Gastrocnemius medialis (tissue), 4 donors: ENCODE data around the gene ADPRHL1. TPM values are rescaled to one million over a fixed set of nuclear protein-coding genes. Genes with fewer than 3 reads are reported as not detected.
"Not testable (repeated sequence)": the region's sequence is repeated elsewhere in the genome, so short reads cannot be mapped to it uniquely, and the experiment has no call there.

Experiments
- ATAC-seq, 2 donors: fragments of 150-250 bp; one replicate each; pipeline ENCODE4 v1.9.1; 2016
- DNase-seq, 2 donors: peaks; one replicate each; pipeline ENCODE4 v3.0.0-alpha.2; 2019
- H3K27ac ChIP-seq, 4 donors: fragments of 200-600 bp; sonication (generic); 1 replicate in 1 of 4; 2 replicates in 3 of 4; pipeline ENCODE4 v1.5.1; 2016 to 2018; ENCODE audit warnings: mild to moderate bottlenecking in 2 of 4, moderate library complexity in 1 of 4
- H3K27me3 ChIP-seq, 3 donors: fragments of 200-600 bp; sonication (generic) in 2 of 3; 1 replicate in 1 of 3; 2 replicates in 2 of 3; pipeline versions ENCODE4 v1.5.1 to v1.6.0; 2016 to 2019; ENCODE audit warnings: mild to moderate bottlenecking in 1 of 3, moderate library complexity in 1 of 3
- H3K36me3 ChIP-seq, 2 donors: fragments of 200-600 bp; sonication (generic) in 1 of 2; one replicate each; pipeline ENCODE4 v1.5.1; 2017 to 2018
- H3K4me1 ChIP-seq, 2 donors: fragments of 200-600 bp; sonication (generic) in 1 of 2; one replicate each; pipeline ENCODE4 v1.5.1; 2016 to 2017; ENCODE audit warnings: mild to moderate bottlenecking in 2 of 2
- H3K4me3 ChIP-seq, 4 donors: fragments of 200-600 bp; sonication (generic) in 3 of 4; 1 replicate in 1 of 4; 2 replicates in 3 of 4; pipeline ENCODE4 v1.5.1; 2016 to 2019; ENCODE audit warnings: mild to moderate bottlenecking in 2 of 4
- H3K9me3 ChIP-seq, 3 donors: fragments of 200-600 bp; sonication (generic) in 2 of 3; 1 replicate in 1 of 3; 2 replicates in 2 of 3; pipeline ENCODE4 v1.5.1; 2016 to 2019
- POLR2A ChIP-seq, 2 donors: fragments of 450-650 bp; IDR thresholded peaks; one replicate each; pipeline ENCODE4 v1.6.1; 2017; ENCODE audit warnings: antibody characterized with exemption in 2 of 2, mild to moderate bottlenecking in 2 of 2, moderate library complexity in 2 of 2
- in situ Hi-C, 4 donors: fragments of 200-750 bp; cut with MboI; loops; one replicate each; pipeline versions ENCODE4 v1.15.0 to v1.8.0; 2017; ENCODE audit warnings: low sequenced_read_pairs in 4 of 4
- intact Hi-C: fragments of 100-400 bp; cut with DNase I; formaldehyde crosslinking; loops from one replicate; pipeline ENCODE4 v1.15.1; 2023; ENCODE audit warnings: low total_unique reads
- total RNA-seq, 4 donors: library from RNA; depleted of rRNA; stranded (reverse); fragments of >200 nt; gene quantifications; one replicate each; pipeline versions ENCODE4 v1.1.0 to v1.2.3, GENCODE V29; 2016
- TF ChIP-seq, protein P1 (sequence below), 5 experiments: fragments of 450-650 bp in 3 of 5; fragments of 200-600 bp in 2 of 5; sonication (generic) in 2 of 5; IDR thresholded peaks in 4 of 5; conservative IDR thresholded peaks in 1 of 5; 1 replicate in 4 of 5; 2 replicates in 1 of 5; pipeline ENCODE4 v1.5.1; 2016 to 2019; ENCODE audit warnings: antibody characterized with exemption in 5 of 5, mild to moderate bottlenecking in 3 of 5, moderate library complexity in 3 of 5

ADPRHL1 gene
- total RNA-seq, 4 donors from 2014 or later = 224 to 354 (median 295) TPM

DNA sequence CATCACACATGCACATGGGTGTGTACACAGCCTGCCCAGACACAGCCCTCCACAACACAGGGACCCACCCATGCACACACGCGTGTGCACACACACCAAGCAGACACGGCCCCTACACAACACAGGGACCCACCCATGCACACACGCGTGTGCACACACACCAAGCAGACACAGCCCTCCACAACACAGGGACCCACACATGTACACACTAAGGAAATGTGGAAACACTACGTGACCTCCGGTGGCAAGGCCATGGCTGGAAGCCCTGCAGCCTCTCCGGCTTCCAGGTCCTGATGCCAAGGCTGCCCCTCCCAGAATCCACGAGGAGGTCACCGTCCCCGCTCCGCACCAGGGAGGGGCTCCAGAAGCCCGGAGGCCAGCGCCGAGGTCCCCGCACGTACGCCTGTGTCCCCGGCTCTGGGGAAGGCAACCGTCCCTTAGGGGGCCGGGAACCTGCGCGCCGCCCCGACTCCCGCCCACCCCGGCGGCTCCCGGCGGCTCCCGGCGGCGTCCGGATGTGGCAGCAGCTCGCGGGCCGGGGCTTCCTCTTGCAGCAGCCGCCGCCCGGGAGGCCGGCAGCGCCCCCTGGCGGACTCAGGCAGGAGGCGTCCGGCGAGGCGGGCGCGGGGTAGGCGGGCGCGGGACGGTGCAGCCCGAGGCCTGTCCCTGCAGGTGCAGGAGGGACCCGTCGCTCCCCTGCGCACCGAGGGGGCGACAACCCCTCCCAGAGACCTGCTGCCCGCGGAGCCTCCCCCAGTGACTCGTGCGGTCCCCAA lies 59.5 kb downstream of the ADPRHL1 start:
- no peaks in the 10 kb centered on the region for H3K36me3 ChIP-seq
- TF ChIP-seq, protein P1, sequence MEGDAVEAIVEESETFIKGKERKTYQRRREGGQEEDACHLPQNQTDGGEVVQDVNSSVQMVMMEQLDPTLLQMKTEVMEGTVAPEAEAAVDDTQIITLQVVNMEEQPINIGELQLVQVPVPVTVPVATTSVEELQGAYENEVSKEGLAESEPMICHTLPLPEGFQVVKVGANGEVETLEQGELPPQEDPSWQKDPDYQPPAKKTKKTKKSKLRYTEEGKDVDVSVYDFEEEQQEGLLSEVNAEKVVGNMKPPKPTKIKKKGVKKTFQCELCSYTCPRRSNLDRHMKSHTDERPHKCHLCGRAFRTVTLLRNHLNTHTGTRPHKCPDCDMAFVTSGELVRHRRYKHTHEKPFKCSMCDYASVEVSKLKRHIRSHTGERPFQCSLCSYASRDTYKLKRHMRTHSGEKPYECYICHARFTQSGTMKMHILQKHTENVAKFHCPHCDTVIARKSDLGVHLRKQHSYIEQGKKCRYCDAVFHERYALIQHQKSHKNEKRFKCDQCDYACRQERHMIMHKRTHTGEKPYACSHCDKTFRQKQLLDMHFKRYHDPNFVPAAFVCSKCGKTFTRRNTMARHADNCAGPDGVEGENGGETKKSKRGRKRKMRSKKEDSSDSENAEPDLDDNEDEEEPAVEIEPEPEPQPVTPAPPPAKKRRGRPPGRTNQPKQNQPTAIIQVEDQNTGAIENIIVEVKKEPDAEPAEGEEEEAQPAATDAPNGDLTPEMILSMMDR (IDR thresholded peaks at IDR 0.05 in 4 of 5, conservative IDR thresholded peaks at IDR 0.05 in 1 of 5) = peak; percentile 67 to 99 (median 97)
- TF ChIP-seq POLR2A (IDR thresholded peaks at IDR 0.05) = peak in 1 of 2 donors; percentile 22
- in situ Hi-C loops (loop anchor here (10.0 to 25.0 kb wide), 4 partner anchors 106 to 456 kb away; partner anchors contain the start of gene LAMP1 (in 2 of the 4)), intact Hi-C loops (loop anchor here (2.0 to 10.0 kb wide), 5 partner anchors 61 to 451 kb away; partner anchors contain the start of genes ADPRHL1 and LAMP1)
- peak overlapping the region; percentile 41 to 66 (median 58) for H3K27ac ChIP-seq
- peak in 1 of 2 donors; percentile 75 for DNase-seq
- H3K27me3 ChIP-seq = no peaks in the 10 kb centered on the region
- peak; percentile 60 to 82 for ATAC-seq
- H3K9me3 ChIP-seq = no peaks in the 10 kb centered on the region
- peak overlapping the region; percentile 61 to 71 (median 66) for H3K4me3 ChIP-seq
- H3K4me1 ChIP-seq = peaks cover 0 to 13% of the 10 kb centered on the region in 2 donors

DNA sequence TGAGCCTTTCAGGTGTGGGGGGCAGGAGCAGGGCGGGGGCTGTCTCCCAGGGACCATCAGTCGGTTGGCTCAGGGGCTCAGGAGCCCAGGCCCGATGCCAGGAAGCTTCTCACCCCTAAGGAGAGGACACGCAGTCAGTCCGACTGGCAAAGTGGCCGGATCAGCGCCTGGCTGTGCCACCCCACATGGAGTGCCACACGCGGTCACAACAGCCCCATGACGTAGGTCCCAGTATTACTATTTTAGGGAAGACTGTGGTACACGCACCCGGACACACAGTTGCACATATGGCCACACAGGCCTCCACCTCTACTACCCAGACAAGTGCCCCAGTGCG lies 60.1 kb downstream of the ADPRHL1 start:
- DNase-seq (no peak), ATAC-seq (peak in 1 of 2 donors; percentile 8)
- intact Hi-C loops (loop anchor here (2.0 to 10.0 kb wide), 4 partner anchors 62 to 118 kb away; partner anchors contain the start of genes ADPRHL1 and LAMP1), in situ Hi-C loops (loop anchor here (10.0 to 25.0 kb wide), 4 partner anchors 106 to 456 kb away; partner anchors contain the start of gene LAMP1 (in 2 of the 4))
- no peaks in the 10 kb centered on the region for H3K36me3 ChIP-seq
- TF ChIP-seq, protein P1 (IDR thresholded peaks at IDR 0.05 in 4 of 5, conservative IDR thresholded peaks at IDR 0.05 in 1 of 5) = no peak
- TF ChIP-seq POLR2A (IDR thresholded peaks at IDR 0.05) = no peak
- H3K4me3 ChIP-seq = peak overlapping the region in 3 of 4 donors; percentile 61 to 67 (median 66)
- no peaks in the 10 kb centered on the region for H3K9me3 ChIP-seq
- peak overlapping the region in 1 of 4 donors; percentile 63 for H3K27ac ChIP-seq
- H3K4me1 ChIP-seq = peaks cover 0 to 8% of the 10 kb centered on the region in 2 donors
- no peaks in the 10 kb centered on the region for H3K27me3 ChIP-seq

DNA sequence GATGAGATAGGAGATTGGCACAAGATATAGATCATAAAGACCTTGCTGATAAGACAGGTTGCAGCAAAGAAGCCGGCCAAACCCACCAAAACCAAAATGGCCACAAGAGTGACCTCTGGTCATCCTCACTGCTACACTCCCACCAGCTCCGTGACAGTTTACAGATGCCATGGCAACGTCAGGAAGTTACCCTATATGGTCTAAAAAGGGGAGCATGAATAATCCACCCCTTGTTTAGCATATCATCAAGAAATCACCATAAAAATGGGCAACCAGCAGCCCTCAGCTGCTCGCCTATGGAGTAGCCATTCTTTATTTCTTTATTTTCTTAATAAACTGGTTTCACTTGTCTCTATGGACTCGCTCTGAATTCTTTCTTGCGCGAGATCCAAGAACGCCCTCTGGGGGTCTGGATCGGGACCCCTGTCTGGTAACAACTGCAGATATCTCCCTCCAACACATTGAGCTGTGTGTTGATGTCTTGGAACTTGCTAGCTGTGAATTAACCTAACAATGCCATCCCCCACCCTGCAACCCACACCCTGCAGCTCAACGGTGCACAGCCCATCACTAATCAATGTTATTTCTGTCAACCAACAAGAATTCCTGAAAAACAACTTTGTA lies 62.3 kb downstream of the ADPRHL1 start:
- TF ChIP-seq POLR2A (IDR thresholded peaks at IDR 0.05) = no peak
- TF ChIP-seq, protein P1 (IDR thresholded peaks at IDR 0.05 in 4 of 5, conservative IDR thresholded peaks at IDR 0.05 in 1 of 5) = no peak
- Histone ChIP-seq H3K36me3 (no peaks in the 10 kb centered on the region), H3K27ac (no peak overlapping the region), H3K9me3 (no peaks in the 10 kb centered on the region), H3K4me3 (no peak overlapping the region), H3K4me1 (peaks cover 0 to 7% of the 10 kb centered on the region in 2 donors), H3K27me3 (no peaks in the 10 kb centered on the region)
- no peak for DNase-seq
- intact Hi-C loops = loop anchor here (5.0 to 10.0 kb wide), 3 partner anchors 64 to 94 kb away; partner anchors contain the start of genes ADPRHL1 and LAMP1
- in situ Hi-C loops = loop anchor here (10.0 to 25.0 kb wide), 4 partner anchors 104 to 454 kb away; partner anchors contain the start of gene LAMP1 (in 2 of the 4)
- ATAC-seq = no peak

DNA sequence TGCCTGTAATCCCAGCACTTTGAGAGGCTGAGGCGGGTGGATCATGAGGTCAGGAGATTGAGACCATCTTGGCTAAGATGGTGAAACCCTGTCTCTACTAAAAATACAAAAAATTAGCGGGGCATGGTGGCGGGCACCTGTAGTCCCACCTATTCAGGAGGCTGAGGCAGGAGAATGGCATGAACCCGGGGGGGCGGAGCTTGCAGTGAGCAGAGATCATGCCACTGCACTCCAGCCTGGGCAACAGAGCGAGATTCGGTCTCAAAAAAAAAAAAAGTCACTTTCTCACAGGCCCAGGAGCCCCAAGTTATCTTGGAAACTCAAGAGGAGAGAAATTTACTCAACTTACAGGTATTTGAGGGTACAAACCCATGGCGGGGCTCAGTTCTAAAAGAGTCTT lies 63.7 kb downstream of the ADPRHL1 start:
- H3K27ac ChIP-seq, DNase-seq, H3K9me3 ChIP-seq, H3K27me3 ChIP-seq, ATAC-seq, H3K36me3 ChIP-seq, intact Hi-C loops, H3K4me1 ChIP-seq, H3K4me3 ChIP-seq: not testable (repeated sequence)
- in situ Hi-C loops = loop anchor here (10.0 to 25.0 kb wide), 4 partner anchors 102 to 452 kb away; partner anchors contain the start of gene LAMP1 (in 2 of the 4)
